Hindlimb muscle (tissue), 1 donor: Measurements from ENCODE around the gene CAPN13. TPM values are rescaled to one million over a fixed set of nuclear protein-coding genes. Genes with fewer than 3 reads are reported as not detected.
A peak's percentile ranks its signal among the peaks of the same experiment; 100 is the strongest.

Experiments
- DNase-seq: peaks from one replicate; pipeline ENCODE4 v3.0.0-alpha.2; 2013
- polyA plus RNA-seq: library from polyadenylated mRNA; unstranded; fragments of 120-200 nt; gene quantifications from one replicate; pipeline ENCODE4 v1.2.1, GENCODE V29; 2013; ENCODE audit not compliant: insufficient read length

The CAPN13 gene
- polyA plus RNA-seq, 1 donor = 0.31 TPM

- DNase-seq = no peak
Measured at GRCh38 chr2:30761226-30761625, 46.0 kb downstream of the CAPN13 start.

- no peak for DNase-seq
Measured at GRCh38 chr2:30759481-30759880, 47.8 kb downstream of the CAPN13 start.

- DNase-seq = peak; percentile 11
Measured at GRCh38 chr2:30758191-30758651, 49.0 kb downstream of the CAPN13 start.

GRCh38 chr2:30757749-30758148, 49.5 kb downstream of the CAPN13 start:
- DNase-seq = no peak

- no peak for DNase-seq
Measured at GRCh38 chr2:30756971-30757370, 50.3 kb downstream of the CAPN13 start.

GRCh38 chr2:30756051-30756719, 51.1 kb downstream of the CAPN13 start:
- DNase-seq = no peak

GRCh38 chr2:30753630-30754029, 53.6 kb downstream of the CAPN13 start:
- no peak for DNase-seq

- no peak for DNase-seq
Measured at GRCh38 chr2:30752811-30753210, 54.4 kb downstream of the CAPN13 start.

GRCh38 chr2:30747206-30747605, 60.0 kb downstream of the CAPN13 start:
- no peak for DNase-seq

GRCh38 chr2:30744823-30745222, 62.4 kb downstream of the CAPN13 start:
- DNase-seq = no peak

GRCh38 chr2:30741576-30741975, 65.7 kb downstream of the CAPN13 start:
- no peak for DNase-seq

GRCh38 chr2:30738141-30738911, 68.9 kb downstream of the CAPN13 start:
- no peak for DNase-seq

- DNase-seq = no peak
Measured at GRCh38 chr2:30737326-30737610, 70.0 kb downstream of the CAPN13 start.

GRCh38 chr2:30736461-30737325, 70.6 kb downstream of the CAPN13 start:
- DNase-seq = no peak

- DNase-seq = no peak
Measured at GRCh38 chr2:30733876-30734520, 73.2 kb downstream of the CAPN13 start.

GRCh38 chr2:30732876-30733275, 74.4 kb downstream of the CAPN13 start:
- no peak for DNase-seq

- no peak for DNase-seq
Measured at GRCh38 chr2:30732376-30732775, 74.9 kb downstream of the CAPN13 start.

GRCh38 chr2:30731706-30732105, 75.5 kb downstream of the CAPN13 start:
- DNase-seq = no peak

GRCh38 chr2:30730736-30731647, 76.3 kb downstream of the CAPN13 start:
- no peak for DNase-seq

GRCh38 chr2:30729031-30729430, 78.2 kb downstream of the CAPN13 start:
- no peak for DNase-seq

- DNase-seq = no peak
Measured at GRCh38 chr2:30722936-30723725, 84.1 kb downstream of the CAPN13 start.
